Measurements from ENCODE around the gene MARF1.
"Not testable (repeated sequence)": the region's sequence is repeated elsewhere in the genome, so short reads cannot be mapped to it uniquely, and the experiment has no call there.

Gene MARF1, protein sequence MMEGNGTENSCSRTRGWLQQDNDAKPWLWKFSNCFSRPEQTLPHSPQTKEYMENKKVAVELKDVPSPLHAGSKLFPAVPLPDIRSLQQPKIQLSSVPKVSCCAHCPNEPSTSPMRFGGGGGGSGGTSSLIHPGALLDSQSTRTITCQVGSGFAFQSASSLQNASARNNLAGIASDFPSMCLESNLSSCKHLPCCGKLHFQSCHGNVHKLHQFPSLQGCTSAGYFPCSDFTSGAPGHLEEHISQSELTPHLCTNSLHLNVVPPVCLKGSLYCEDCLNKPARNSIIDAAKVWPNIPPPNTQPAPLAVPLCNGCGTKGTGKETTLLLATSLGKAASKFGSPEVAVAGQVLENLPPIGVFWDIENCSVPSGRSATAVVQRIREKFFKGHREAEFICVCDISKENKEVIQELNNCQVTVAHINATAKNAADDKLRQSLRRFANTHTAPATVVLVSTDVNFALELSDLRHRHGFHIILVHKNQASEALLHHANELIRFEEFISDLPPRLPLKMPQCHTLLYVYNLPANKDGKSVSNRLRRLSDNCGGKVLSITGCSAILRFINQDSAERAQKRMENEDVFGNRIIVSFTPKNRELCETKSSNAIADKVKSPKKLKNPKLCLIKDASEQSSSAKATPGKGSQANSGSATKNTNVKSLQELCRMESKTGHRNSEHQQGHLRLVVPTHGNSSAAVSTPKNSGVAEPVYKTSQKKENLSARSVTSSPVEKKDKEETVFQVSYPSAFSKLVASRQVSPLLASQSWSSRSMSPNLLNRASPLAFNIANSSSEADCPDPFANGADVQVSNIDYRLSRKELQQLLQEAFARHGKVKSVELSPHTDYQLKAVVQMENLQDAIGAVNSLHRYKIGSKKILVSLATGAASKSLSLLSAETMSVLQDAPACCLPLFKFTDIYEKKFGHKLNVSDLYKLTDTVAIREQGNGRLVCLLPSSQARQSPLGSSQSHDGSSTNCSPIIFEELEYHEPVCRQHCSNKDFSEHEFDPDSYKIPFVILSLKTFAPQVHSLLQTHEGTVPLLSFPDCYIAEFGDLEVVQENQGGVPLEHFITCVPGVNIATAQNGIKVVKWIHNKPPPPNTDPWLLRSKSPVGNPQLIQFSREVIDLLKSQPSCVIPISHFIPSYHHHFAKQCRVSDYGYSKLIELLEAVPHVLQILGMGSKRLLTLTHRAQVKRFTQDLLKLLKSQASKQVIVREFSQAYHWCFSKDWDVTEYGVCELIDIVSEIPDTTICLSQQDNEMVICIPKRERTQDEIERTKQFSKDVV (N-terminal part only)

DNA sequence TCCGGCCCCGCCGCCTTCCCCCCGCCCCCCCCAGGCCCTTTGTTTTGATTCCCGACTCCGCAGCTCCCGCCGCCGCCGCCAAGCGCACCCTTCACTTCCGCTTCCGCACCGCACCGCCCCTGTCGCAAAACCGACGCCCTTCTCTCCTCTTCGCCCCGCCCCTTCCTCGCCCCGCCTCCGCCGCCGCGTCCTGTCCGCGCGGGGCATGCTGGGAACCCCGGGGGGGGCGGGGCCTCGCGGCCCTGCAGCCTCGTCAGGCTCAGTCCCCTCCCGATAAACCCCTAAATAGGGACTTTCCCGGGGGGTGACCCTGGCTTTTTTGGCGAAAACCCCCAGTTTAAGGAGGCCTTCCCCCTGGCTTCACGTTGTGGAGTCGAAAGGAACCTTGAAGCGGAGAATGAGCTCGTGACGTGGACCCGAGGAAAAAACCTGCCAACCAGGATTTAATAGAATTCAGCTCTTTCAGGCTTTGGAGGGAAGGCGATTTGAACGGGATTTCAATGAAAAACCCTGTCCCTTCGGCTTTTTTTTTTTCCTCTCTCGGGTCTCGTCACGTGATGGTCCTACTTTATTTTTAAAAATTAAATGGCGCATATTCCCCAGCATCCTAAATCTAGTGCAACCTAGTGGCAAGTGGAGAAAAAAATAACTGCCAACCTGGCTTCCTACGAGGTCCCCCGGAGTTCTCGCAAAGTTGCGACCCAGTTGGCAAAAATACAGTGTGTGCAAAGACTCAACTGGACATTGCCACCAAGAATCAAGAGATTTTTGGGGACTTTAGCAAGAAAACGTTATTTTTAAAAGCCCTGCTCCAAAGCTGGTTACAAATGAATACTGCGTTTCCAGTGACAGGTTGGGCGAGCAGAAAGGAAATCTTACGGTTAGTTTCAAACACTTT, at the start of gene MARF1:
Gene MARF1 (minus strand): TSS at position 107 of the 898 bp plus-strand sequence. CDS start 3,921 bp downstream, outside the sequence.
- peak; percentile 88 for DNase-seq (ENCODE audit: low read depth)

DNA sequence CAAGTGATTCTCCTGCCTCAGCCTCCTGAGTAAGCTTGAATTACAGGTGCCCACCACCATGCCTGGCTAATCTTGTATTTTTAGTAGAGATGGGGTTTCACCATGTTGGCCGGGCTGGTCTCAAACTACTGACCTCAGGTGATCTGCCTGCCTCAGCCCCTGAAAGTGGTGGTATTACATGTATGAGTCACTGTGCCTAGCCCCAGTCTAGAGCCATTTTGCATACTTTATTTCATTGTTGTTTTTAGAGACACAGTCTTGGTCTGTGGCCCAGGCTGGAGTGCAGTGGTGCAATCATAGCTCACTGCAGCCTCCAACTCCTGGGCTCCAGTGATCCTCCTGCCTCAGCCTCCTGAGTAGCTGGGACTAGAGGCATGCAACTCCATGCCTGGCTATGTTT, 49.6 kb upstream of the MARF1 start:
- not testable (repeated sequence) for DNase-seq (ENCODE audit: low read depth)

DNA sequence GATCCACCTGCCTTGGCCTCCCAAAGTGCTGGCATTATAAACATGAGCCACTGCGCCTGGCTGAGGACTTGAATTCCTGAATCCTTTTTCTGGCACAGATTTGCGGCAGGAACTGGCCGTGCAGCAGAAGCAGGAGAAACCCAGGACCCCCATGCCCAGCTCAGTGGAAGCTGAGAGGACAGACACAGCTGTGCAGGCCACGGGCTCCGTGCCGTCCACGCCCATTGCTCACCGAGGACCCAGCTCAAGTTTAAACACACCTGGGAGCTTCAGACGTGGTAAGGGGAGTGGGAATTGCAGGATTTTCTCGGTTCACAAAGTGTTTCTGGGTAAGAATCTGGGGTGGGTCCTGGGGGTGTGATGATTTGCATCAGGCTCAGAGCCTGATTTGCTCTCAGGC, 48.1 kb upstream of the MARF1 start:
- DNase-seq (ENCODE audit: low read depth), result no peak

DNA sequence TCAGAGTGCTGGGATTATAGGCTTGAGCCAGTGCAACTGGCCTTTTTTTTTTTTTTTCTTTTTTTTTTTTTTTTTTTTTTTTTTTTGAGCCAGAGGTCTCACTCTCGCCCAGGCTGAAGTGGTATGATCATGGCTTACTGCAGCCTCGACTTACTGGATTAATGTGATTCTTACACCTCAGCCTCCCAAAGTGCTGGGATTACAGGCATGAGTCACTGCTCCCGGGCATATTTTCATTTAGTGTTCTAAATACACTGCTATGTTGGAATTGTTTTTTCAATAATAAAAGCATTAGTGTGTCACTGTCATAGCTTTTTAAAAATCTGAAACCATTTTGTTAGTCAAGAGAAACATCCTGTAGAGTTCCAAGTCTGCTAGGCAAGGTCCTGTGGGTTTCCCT, 47.3 kb upstream of the MARF1 start:
- DNase-seq (ENCODE audit: low read depth), result peak; percentile 17

DNA sequence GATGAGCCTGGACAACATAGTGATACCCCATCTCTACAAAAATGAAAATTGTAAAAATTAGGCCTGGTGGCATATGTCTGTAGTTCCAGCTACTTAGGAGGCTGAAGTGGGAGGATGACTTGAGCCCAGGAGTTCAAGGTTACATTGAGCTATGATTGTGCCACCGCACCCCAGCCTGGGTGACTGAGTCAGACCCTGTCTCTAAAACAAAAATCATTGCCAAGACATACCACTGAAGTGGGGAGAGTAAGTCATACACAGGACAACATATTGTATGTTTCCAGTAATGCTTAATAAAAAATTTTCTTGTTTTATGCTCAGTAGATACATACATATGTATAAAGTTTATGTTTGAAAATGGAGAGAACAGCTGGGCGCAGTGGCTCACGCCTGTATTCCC, 46.3 kb upstream of the MARF1 start:
- DNase-seq (ENCODE audit: low read depth), result peak; percentile 21

DNA sequence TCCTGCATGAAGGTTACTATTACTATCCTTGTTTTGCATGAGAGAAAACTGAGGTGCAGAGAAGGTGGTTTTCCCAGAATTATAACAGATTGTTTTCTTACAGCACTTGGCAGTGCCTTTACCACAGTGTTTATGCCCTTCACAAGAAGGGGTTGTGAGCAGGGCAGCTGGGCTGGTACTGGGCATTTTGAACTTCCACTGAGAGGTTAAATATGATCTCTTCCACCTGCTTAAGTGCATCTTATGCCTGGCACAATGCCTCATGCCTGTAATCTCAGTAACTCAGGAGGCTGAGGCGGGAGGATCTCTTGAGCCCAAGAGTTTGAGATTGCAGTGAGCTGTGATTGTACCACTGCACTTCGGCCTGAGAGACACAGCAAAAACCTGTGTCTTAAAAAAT, 43.3 kb upstream of the MARF1 start:
- DNase-seq (ENCODE audit: low read depth), result no peak

DNA sequence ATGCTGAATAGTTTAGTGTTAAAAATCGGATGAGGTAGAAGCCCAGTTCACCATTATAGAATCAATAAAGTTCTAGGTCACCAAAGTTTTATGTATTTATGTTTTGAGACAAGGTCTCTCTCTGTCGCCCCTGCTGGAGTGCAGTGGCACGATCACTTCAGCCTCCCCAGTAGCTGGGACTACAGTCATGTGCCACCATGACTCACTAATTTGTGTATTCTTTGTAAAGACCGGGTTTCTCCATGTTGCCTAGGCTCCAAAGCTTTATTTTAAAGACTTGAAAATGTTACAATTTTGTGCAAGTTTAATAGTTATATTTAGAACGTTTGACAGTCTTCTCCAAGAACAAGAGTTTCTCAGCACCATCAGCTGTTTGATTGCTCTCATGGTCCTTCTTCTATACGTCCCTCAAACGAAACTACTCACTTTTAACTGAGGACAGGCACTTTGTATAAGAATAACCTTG, 39.2 kb upstream of the MARF1 start:
- peak; percentile 78 for DNase-seq (ENCODE audit: low read depth)

DNA sequence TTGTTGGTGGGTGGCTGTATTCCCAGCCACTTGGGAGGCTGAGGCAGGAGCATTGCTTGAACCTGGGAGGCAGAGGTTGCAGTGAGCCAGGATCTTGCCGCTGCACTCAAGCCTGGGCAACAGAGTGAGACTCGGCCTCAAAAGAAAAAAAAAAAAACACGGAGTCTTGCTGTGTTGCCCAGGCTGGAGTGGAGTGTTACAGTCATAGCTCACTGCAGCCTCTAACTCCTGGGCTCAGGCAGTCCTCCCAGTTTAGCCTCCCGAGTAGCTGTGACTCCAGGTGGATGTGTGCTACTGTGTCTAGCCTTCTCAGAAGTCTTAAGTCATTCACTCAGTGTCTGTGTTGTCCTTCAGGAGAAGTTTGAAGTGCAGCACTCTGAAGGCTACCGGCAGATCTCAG, 34.5 kb upstream of the MARF1 start:
- DNase-seq (ENCODE audit: low read depth), result no peak

DNA sequence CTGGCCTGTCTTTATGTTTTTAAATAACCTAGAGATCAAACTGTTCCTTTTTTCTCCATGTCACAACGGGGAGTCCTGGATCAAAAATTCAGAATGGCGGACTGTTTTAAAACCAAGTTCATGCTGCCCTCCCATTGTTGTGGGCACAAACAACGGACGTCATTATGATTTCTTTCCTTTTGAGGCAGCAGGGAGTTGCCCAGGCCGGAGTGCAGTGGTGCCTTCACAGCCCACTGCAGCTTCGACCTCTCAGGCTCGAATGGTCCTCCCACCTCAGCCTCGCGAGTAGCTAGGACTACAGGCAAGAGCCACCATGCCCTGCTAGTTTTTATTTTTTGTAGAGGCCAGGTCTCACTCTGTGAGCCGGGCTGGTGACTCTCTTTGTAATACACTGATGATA, 33.6 kb upstream of the MARF1 start:
- no peak for DNase-seq (ENCODE audit: low read depth)

DNA sequence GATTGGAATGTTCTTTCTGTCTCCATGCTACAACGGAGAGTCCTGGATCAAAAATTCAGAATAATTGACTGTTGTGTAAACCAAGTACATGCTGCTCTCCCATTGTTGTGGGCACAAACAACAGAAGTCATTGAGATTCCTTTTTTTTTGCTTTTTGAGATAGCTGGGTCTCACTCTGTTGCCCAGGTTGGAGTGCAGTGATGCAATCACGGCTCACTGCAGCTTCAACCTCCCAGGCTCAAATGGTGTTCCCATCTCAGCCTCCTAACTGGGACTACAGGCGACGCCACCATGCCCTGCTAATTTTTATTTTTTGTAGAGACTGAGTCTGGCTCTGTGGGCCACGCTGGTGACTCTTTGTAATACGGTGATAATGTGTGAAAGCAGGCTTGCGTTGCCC, 31.6 kb upstream of the MARF1 start:
- no peak for DNase-seq (ENCODE audit: low read depth)

DNA sequence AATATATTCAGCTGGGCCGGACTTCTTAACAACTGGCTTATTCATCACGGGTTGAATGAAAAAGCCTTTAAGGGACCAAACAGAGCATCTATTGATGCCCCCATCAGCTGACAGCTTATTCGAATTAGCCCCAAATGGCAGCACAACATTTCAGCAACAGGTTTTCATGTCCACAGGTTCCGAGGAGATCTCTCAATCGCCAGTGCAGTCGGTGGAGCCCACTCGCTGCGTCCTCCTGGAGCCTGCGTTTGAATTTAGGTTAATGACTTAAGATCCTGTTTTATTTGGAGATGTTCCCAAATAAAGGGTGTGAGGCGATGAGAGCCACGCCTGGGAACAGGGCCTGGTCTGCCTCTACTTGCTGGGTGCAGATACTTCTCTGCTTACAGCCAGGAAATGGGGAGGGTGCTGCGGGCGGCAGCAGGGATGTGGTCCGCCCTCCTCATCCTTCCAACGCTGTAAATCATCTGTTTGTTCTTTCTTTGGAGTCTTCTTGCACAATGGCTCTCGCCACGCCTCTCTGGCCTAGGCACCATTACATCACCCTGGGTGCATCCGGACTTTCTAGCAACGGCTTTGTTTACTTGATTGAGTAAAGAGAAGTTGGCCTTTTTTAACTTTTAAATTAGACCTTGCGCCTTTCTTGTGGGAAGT, 29.7 kb upstream of the MARF1 start:
- DNase-seq (ENCODE audit: low read depth), result peak; percentile 98

DNA sequence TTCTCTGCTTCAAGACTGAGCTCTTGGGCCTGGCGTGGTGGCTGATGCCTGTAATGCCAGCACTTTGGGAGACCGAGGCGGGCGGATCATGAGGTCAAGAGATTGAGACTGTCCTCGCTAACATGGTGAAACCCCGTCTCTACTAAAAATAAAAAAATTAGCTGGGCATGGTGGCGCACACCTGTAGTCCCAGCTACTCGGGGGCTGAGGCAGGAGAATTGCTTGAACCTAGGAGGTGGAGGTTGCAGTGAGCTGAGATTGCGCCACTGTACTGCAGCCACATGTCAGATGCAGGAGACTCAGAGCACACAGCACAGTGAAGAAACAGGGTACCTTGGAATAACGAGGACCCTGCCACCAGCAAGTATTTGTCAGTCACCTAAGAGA, 29.2 kb upstream of the MARF1 start:
- DNase-seq (ENCODE audit: low read depth), result peak; percentile 8

DNA sequence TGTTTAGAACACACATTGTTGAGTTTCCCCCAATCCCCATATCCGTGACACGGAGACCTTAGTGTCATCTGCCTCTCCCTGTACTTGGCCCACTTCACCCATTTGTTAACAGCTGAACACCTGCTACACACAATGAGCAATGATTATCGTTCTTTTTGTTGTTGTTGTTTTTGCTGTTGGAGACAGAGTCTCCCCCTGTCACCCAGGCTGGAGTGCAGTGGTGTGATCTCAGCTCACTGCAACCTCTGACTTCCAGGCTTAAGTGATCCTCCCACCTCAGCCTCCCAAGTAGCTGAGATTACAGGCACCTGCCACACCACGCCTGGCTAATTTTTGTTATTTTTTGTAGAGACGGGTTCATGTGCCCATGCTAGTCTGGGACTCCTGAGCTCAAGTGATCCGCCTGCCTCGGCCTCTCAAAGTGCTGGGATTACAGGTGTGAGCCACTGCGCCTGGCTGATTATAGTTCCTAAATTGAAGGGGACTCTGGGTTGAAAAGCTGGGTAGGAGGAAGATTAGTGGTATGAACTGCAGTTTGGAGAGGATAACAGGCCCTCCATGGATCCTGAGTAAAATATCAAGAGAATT, 28.7 kb upstream of the MARF1 start:
- DNase-seq (ENCODE audit: low read depth), result no peak

DNA sequence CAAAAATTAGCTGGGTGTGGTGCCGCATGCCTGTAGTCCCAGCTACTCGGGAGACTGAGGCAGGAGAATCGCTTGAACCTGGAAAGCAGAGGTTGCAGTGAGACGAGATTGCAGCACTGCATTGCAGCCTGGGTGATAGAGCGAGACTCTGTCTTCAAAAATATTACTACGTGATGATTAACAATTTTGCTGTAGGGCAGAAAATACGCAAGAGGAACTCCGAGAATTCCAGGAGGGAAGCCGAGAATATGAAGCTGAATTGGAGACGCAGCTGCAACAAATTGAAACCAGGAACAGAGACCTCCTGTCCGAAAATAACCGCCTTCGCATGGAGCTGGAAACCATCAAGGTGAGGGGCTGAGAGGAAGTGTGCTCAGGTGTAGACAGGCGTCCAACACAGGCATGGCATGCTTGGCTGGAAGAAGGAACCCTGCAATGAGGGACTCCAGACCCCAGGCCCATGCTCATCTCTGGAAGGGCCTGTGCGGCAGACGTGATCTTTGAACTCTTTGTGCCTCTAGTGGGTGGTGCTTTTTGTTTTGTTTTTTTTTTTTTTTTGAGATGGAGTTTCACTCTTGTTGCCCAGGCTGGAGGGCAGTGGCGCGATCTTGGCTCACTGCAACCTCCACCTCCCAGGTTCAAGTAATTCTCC, 24.3 kb upstream of the MARF1 start:
- no peak for DNase-seq (ENCODE audit: low read depth)

DNA sequence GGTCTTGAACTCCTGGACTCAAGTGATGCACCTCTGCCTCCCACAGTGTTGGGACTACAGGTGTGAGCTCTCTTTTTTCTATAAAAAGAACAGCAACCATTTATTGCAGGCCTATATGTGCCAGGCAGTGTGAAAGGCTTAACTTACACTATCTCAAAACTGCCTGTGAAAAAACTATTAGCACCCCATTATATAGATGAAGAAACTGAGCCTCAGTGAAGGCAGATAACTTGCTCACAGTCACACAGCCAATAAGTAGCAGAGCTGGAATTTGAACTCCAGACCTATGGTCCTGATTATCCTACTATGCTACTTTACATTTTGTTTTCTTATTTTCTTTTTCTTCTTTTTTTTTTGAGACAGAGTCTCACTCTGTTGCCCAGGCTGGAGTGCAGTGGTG, 22.2 kb upstream of the MARF1 start:
- no peak for DNase-seq (ENCODE audit: low read depth)

DNA sequence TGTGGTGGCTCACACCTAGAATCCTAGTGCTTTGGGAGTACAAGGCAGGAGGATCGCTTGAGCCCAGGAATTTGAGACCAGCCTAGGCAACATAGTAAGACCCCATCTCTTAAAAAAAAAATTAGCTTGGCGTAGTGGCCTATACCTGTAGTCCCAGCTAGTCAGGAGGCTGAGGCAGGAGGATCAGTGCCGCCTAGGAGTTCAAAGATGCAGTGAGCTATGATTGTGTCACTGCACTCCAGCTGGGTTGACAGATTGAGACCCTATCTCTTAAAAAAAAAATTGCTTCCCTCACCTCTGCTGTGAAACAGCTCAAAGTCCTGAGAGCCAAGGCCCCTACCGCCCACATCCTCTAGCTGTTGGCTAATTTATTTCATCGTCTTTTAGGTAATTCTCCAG, 17.2 kb upstream of the MARF1 start:
- no peak for DNase-seq (ENCODE audit: low read depth)

DNA sequence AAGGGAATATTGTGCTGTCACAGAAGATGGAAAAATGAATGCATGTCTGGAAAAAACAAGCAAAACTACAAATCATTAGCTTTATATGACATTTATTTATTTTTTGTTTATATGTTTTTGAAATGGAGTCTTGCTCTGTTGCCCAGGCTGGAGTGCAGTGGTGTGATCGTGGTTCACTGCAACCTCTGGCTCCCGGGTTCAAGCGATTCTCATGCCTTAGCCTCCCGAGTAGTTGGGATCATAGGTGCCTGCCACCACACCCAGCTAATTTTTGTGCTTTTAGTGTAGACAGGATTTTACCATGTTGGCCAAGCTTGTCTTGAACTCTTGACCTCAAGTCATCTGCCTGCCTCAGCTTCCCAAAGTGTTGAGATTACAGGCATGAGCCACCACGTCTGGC, 15.6 kb upstream of the MARF1 start:
- DNase-seq (ENCODE audit: low read depth), result no peak

DNA sequence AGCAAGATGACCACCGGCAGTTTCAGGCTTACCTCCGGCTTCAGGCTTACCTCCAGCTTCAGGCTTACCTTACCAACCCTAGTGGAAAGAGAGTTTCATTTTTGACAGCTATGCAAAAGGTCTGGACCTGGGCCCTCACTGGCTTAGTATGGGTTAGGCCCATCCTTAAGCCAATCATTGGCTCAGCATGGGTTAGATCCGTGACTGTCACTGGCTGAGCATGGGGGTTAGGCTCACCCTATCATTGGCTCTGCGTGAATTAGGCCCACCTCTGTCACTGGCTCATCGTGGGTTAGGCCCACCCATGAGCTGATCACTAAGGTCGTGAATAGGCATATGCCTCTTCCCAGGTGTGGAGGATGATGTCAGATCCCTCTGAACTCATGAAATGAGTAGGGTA, 15.2 kb upstream of the MARF1 start:
- no peak for DNase-seq (ENCODE audit: low read depth)

DNA sequence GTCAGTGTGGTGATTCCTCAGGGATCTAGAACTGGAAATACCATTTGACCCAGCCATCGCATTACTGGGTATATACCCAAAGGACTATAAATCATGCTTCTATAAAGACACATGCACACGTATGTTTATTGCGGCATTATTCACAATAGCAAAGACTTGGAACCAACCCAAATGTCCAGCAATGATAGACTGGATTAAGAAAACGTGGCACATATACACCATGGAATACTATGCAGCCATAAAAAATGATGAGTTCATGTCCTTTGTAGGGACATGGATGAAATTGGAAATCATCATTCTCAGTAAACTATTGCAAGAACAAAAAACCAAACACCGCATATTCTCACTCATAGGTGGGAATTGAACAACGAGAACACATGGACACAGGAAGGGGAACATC, 12.6 kb upstream of the MARF1 start:
- DNase-seq (ENCODE audit: low read depth), result not testable (repeated sequence)

DNA sequence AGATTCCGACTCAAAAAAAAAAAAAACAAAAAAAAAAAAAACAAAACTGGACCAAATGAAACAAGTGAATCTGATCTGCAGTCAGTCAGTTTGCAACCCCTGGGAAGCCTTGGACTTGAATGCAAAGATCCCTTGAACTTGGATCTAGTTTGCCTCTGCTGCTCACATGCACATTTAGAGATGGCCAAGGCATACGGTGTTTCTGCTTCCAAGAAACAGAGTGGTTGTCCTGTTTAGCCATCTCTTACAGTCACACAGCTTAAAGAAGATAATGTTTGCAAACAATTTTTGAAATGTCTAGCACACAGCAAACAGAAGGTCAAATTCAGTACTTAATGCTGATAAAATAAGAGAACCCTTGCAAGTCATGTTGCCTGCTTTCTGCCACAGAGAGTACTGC, 11.6 kb upstream of the MARF1 start:
- no peak for DNase-seq (ENCODE audit: low read depth)
